HepG2 (cell line): ENCODE results near the gene JMJD6. TPM values are rescaled to one million over a fixed set of nuclear protein-coding genes. Genes with fewer than 3 reads are reported as not detected.

Experiments
- ARID4A ChIP-seq: sonication (generic); formaldehyde crosslinking; IDR thresholded peaks from 2 replicates; pipeline ENCODE4 v1.5.0; 2020; ENCODE audit warnings: mild to moderate bottlenecking, missing genetic modification reagents, borderline replicate concordance
- ATF2 ChIP-seq: sonication (generic); formaldehyde crosslinking; IDR thresholded peaks from 2 replicates; pipeline ENCODE4 v1.4.0; 2020; ENCODE audit warnings: missing genetic modification reagents
- BCL3 ChIP-seq: sonication (generic); formaldehyde crosslinking; IDR thresholded peaks from 2 replicates; pipeline ENCODE4 v1.5.1; 2020; ENCODE audit warnings: mild to moderate bottlenecking, missing genetic modification reagents, moderate library complexity
- E2F5 ChIP-seq: sonication (generic); formaldehyde crosslinking; conservative IDR thresholded peaks from 2 replicates; pipeline ENCODE4 v1.4.0; 2020; ENCODE audit warnings: missing genetic modification reagents
- ELF4 ChIP-seq: sonication (generic); formaldehyde crosslinking; IDR thresholded peaks from 2 replicates; pipeline ENCODE4 v1.5.0; 2020; ENCODE audit warnings: missing genetic modification reagents, mild to moderate bottlenecking, moderate library complexity, borderline replicate concordance
- FOSL2 ChIP-seq: sonication (generic); formaldehyde crosslinking; IDR thresholded peaks from 2 replicates; pipeline ENCODE4 v1.4.0; 2020; ENCODE audit warnings: missing genetic modification reagents
- HMGXB4 ChIP-seq, 2 experiments: sonication (generic) in 1 of 2; formaldehyde crosslinking in 1 of 2; IDR thresholded peaks; 2 replicates each; pipeline versions ENCODE4 v1.4.0 to v1.6.1; 2018 to 2020; ENCODE audit warnings: missing genetic modification reagents in 2 of 2, borderline replicate concordance in 1 of 2, low read depth in 1 of 2, mild to moderate bottlenecking in 1 of 2, missing biosample characterization in 1 of 2
- KMT2A ChIP-seq: sonication (generic); formaldehyde crosslinking; IDR thresholded peaks from 2 replicates; pipeline ENCODE4 v1.4.0; 2020; ENCODE audit warnings: missing genetic modification reagents
- MED1 ChIP-seq: sonication (generic); formaldehyde crosslinking; IDR thresholded peaks from 2 replicates; pipeline ENCODE4 v1.4.0; 2020; ENCODE audit warnings: missing genetic modification reagents
- MXI1 ChIP-seq: IDR thresholded peaks from 3 replicates; pipeline ENCODE4 v1.6.1; 2012; ENCODE audit warnings: low read depth, low read length, inconsistent platforms, borderline replicate concordance
- NFYC ChIP-seq: IDR thresholded peaks from 2 replicates; pipeline ENCODE4 v1.6.1; 2016; ENCODE audit warnings: missing genetic modification reagents, missing compliant biosample characterization
- NKX3-1 ChIP-seq: sonication (generic); formaldehyde crosslinking; IDR thresholded peaks from 2 replicates; pipeline ENCODE4 v1.5.0; 2020; ENCODE audit warnings: missing genetic modification reagents
- RAD21 ChIP-seq: fragments of 450-650 bp; formaldehyde crosslinking; IDR thresholded peaks from 2 replicates; pipeline ENCODE4 v1.5.0; 2020; ENCODE audit warnings: mild to moderate bottlenecking
- RFX3 ChIP-seq: IDR thresholded peaks from 2 replicates; pipeline ENCODE4 v1.6.1; 2016; ENCODE audit warnings: missing biosample characterization, missing genetic modification reagents
- ZFP36L2 ChIP-seq: sonication (generic); formaldehyde crosslinking; IDR thresholded peaks from 2 replicates; pipeline ENCODE4 v1.4.0; 2020; ENCODE audit warnings: missing genetic modification reagents
- ZMAT5 ChIP-seq: sonication (generic); formaldehyde crosslinking; IDR thresholded peaks from 2 replicates; pipeline ENCODE4 v1.5.0; 2020; ENCODE audit warnings: mild to moderate bottlenecking, low read depth, missing genetic modification reagents, borderline replicate concordance
- ZNF17 ChIP-seq: sonication (generic); formaldehyde crosslinking; IDR thresholded peaks from 2 replicates; pipeline ENCODE4 v1.5.0; 2020; ENCODE audit warnings: mild to moderate bottlenecking, missing genetic modification reagents
- ZSCAN22 ChIP-seq: sonication (generic); formaldehyde crosslinking; IDR thresholded peaks from 2 replicates; pipeline ENCODE4 v1.4.0; 2020; ENCODE audit warnings: mild to moderate bottlenecking, missing genetic modification reagents
- polyA plus RNA-seq, 8 experiments: library from polyadenylated mRNA; depleted of rRNA in 3 of 8; stranded (reverse) in 7 of 8; unstranded in 1 of 8; fragments of >200 nt; fragmentation: Illumina TruSeq in 4 of 8; extraction: Trizol in 4 of 8; gene quantifications; 2 replicates each; pipeline versions ENCODE4 v1.2.1 to v1.2.3, GENCODE V29; 2011 to 2016; ENCODE audit warnings: low read depth in 4 of 8, missing spikeins in 1 of 8, mixed read lengths in 1 of 8; ENCODE audit not compliant: insufficient read depth in 1 of 8
- total RNA-seq, 5 experiments: library from RNA; depleted of rRNA; stranded (reverse); fragments of >200 nt; fragmentation: Illumina TruSeq; extraction: Trizol; gene quantifications; 2 replicates each; pipeline ENCODE4 v1.2.3, GENCODE V29; 2016; ENCODE audit warnings: low read depth in 1 of 5

The JMJD6 gene
- total and polyA plus RNA-seq, 2 of the 13 experiments (the other 11 are each of a cell fraction or from before 2014, with no cell fraction given) = 33.6 to 41.0 TPM

GRCh38 chr17:76707985-76708807 is 18.2 kb downstream of the JMJD6 start (continued):
- TF ChIP-seq ARID4A (CRISPR knock-in tag) = peak; percentile 36; the same call in 1 of the 2 replicates
- TF ChIP-seq KMT2A (CRISPR knock-in tag) = no peak
- peak; percentile 41; the same call in 1 of the 2 replicates for TF ChIP-seq RAD21 (CRISPR knock-in tag)
- TF ChIP-seq ELF4 (CRISPR knock-in tag) = no peak
- TF ChIP-seq FOSL2 (CRISPR knock-in tag) = no peak; the same call in 1 of the 2 replicates
- no peak for TF ChIP-seq ZFP36L2 (CRISPR knock-in tag)
- TF ChIP-seq ZSCAN22 (CRISPR knock-in tag) = no peak
- no peak for TF ChIP-seq RFX3 (CRISPR knock-in tag)
- peak; percentile 38 to 49; a peak in 2 of 4 replicates for TF ChIP-seq HMGXB4 (CRISPR knock-in tag; IDR thresholded peaks at IDR 0.05; ENCODE audit: borderline replicate concordance in 1 of 2, low read depth in 1 of 2)
- no peak for TF ChIP-seq NFYC (CRISPR knock-in tag)
- no peak for TF ChIP-seq MED1 (CRISPR knock-in tag)
- TF ChIP-seq ZMAT5 (CRISPR knock-in tag) = no peak
- TF ChIP-seq ATF2 (CRISPR knock-in tag) = no peak
- TF ChIP-seq E2F5 (CRISPR knock-in tag) = no peak
- no peak for TF ChIP-seq MXI1
- TF ChIP-seq ZNF17 = no peak
- no peak for TF ChIP-seq BCL3 (CRISPR knock-in tag)
- no peak for TF ChIP-seq NKX3-1 (CRISPR knock-in tag)
